Uterus (tissue), 2 donors: Measurements from ENCODE around the gene CASP10.

Experiments
- CTCF ChIP-seq, 4 experiments: fragments of 200-600 bp in 2 of 4; fragments of 450-650 bp in 2 of 4; sonication (generic) in 2 of 4; IDR thresholded peaks; one replicate each; pipeline ENCODE4 v1.5.1; 2016 to 2019; ENCODE audit warnings: antibody characterized with exemption in 4 of 4, mild to moderate bottlenecking in 2 of 4, moderate library complexity in 1 of 4
- POLR2A ChIP-seq, 2 donors: fragments of 450-650 bp; IDR thresholded peaks; one replicate each; pipeline ENCODE4 v1.6.1; 2016; ENCODE audit warnings: antibody characterized with exemption in 2 of 2, mild to moderate bottlenecking in 1 of 2, moderate library complexity in 1 of 2

- no peak for TF ChIP-seq CTCF (IDR thresholded peaks at IDR 0.05)
- no peak for TF ChIP-seq POLR2A (IDR thresholded peaks at IDR 0.05)
These were observed 51.8 kb downstream of the CASP10 start for GRCh38 chr2:201234663-201235135.
